GM19328 (cell line): Measurements from ENCODE around the gene NFASC.

Source experiments
- ATAC-seq: cut with Tn5 transposase; IDR thresholded peaks from one replicate; pipeline ENCODE4 v1.9.1; 2021; ENCODE audit warnings: mild to moderate bottlenecking, moderate library complexity; ENCODE audit not compliant: unreplicated experiment

NFASC gene

DNA sequence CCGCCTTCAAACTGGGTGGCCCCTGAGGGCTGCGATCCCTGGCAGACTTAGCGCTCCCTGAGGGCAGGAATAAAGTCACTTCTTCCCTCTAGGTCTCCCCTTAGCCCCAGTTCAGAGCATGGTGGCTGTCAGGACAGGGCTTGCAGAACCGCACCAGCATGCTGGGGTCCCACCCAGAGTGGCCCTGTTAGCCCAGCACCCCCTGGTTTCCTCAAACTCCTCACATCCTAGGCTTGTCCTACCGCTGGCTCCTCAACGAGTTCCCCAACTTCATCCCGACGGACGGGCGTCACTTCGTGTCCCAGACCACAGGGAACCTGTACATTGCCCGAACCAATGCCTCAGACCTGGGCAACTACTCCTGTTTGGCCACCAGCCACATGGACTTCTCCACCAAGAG is 188.2 kb downstream of the NFASC start:
- ATAC-seq, result no peak

- no peak for ATAC-seq
Observed at GRCh38 chr1:205059660-205060059, 189.0 kb downstream of the NFASC start.

DNA sequence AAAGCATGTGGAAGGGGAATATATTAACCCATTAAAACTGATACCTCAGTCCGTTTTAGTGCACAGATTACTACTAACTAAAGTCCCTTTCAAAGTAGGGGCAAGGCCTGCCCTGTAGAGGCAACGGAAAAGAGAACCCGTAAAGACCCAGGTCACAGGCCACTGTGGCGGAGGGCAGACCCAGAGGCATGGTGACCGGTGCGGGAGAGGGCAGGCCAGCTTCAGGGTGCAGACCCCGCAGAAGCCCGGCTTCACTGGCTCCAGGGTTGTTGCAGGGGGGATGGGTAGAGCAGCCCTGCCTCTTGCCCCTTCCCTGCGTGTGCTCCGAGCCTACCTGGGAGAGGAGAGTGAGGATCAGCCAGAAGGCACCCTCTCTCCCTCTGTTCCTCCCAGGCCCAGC is 190.1 kb downstream of the NFASC start:
- ATAC-seq, result no peak

DNA sequence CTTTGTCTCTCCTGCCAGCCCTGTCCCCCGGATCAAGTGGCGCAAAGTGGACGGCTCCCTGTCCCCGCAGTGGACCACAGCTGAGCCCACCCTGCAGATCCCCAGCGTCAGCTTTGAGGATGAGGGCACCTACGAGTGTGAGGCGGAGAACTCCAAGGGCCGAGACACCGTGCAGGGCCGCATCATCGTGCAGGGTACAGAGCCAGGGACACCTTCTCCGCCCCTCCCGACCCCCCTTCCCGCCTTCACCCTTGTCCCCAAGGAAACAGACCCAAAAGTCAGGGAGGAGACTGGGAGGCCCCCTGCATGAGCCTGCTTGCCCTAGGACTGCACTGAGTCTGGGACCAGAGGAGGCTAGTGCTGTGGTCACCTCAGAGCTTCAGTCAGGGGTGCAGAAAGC is 190.6 kb downstream of the NFASC start:
- no peak for ATAC-seq

- no peak for ATAC-seq
Observed at GRCh38 chr1:205061665-205062069, 191.0 kb downstream of the NFASC start.

- ATAC-seq, result no peak
Observed at GRCh38 chr1:205062319-205062718, 191.7 kb downstream of the NFASC start.

DNA sequence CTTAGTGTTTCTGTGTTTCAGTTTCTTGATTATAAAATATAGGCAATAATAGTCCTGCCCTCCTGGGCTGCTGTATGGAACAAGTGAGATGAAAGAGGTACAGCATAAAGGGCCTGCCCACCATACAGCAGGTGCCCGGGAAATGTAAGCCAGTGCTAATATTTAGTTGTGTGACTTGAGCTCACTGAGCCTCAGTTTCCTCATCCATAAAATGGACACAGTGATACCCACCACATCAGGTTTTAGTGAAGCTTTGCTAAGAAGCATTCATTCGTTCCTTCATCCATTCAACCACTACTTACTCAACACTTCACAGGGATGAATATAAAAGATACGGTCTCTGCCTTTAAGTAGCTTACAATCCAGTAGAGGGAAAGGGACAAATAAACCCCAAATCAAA is 192.2 kb downstream of the NFASC start:
- no peak for ATAC-seq

GRCh38 chr1:205064301-205064700 is 193.6 kb downstream of the NFASC start:
- ATAC-seq, result no peak

GRCh38 chr1:205064741-205065316 is 194.2 kb downstream of the NFASC start:
- ATAC-seq, result no peak

DNA sequence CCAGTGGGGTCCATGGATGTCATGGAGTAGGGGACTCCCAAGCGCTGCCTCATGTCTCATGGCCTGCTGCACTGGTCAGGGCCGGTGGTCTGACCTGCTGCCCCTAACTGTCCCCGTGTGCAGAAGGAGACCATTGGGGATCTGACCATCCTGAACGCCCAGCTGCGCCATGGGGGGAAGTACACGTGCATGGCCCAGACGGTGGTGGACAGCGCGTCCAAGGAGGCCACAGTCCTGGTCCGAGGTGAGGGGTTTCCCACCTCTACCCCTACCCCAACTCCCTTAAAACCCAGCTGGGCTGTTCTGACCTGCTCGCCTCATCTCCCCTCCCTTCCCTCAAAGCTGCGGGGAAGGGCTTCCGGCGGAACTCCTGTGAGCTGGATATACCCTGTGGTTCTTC is 195.0 kb downstream of the NFASC start:
- ATAC-seq, result no peak

- no peak for ATAC-seq
Observed at GRCh38 chr1:205066141-205066818, 195.6 kb downstream of the NFASC start.

DNA sequence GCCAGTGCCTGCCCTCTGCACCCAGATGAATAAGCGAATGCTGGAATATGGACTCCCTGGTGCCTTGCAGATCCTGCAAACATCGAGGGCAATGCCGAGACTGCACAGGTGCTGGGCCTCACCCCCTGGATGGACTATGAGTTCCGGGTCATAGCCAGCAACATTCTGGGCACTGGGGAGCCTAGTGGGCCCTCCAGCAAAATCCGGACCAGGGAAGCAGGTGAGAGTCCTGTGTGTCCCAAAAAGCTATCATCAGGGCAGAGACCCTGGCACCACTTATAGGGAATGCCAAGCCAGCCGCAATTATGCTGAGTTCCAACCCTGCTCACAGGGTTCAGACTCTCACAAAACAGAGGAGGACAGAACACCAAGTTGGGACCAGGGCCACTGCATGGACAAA is 196.4 kb downstream of the NFASC start:
- ATAC-seq, result no peak

- ATAC-seq, result no peak
Observed at GRCh38 chr1:205068001-205068400, 197.3 kb downstream of the NFASC start.

DNA sequence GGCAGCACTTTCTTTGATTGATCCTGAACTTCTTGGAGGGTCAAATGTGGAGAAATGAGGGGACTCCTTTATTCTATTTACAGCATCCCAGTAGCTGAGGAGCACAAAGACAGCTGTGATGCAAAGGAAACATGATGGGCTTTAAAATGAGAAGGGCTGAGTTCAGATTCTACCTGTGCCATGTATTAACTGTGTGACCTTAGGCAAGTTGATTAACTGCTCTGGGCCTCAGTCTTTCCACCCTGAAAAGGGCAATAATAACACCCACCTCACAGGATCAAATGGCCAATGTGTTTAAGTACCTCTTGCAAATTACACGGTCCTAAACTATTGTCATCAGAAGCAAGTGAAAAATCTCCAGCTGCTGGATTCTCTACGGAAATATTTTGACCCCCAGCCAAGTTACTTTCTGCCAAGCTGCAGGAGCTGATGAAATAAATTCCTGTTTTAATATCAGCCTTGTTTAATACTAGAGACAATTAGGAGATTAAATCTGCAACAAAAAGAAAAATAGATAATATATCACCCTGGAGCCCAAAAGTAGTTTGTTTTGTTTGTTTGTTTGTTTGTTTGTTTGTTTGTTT is 197.9 kb downstream of the NFASC start:
- ATAC-seq, result no peak

DNA sequence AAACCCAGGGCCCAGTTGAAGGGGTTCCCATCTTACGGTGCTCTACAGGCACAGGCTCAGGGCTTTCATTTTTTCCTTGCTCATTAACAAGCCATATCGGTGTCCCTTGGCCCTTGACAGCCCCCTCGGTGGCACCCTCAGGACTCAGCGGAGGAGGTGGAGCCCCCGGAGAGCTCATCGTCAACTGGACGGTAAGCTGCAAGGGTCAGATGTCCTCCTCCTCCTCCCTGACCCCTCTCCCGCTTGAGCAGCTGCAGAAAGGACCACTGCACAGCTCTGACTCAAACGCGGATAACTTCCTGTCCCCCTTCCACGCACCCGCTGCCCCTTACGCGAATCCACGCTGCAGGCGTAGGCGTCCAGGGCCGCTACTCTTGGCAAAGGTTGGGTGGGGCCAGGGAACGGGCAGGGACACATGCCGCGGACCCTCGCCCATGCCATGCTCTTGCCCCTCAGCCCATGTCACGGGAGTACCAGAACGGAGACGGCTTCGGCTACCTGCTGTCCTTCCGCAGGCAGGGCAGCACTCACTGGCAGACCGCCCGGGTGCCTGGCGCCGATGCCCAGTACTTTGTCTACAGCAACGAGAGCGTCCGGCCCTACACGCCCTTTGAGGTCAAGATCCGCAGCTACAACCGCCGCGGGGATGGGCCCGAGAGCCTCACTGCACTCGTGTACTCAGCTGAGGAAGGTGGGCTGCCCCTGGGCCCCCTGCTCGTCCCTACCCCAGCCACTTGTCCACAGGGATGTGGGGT is 198.9 kb downstream of the NFASC start:
- ATAC-seq, result no peak

DNA sequence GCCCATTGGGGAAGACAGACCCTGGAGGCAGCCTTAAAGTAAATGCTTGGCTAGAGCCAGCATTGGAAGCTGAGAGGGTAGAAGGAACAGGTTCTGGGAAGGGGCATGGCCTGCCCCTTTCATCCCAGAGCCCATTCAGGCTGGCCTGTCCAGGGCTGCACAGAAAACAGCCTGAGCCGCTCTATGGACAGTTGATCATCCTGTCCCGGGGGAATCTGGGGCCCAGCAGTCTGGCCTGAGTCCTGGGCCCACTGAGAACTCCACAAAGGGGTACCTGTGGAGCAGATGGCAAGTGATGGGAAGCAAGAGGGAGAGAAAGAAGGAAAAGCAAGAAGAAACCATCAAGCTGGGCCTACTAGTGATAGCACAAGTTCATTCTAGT is 200.4 kb downstream of the NFASC start:
- ATAC-seq, result no peak

- ATAC-seq, result no peak
Observed at GRCh38 chr1:205071801-205072200, 201.1 kb downstream of the NFASC start.

DNA sequence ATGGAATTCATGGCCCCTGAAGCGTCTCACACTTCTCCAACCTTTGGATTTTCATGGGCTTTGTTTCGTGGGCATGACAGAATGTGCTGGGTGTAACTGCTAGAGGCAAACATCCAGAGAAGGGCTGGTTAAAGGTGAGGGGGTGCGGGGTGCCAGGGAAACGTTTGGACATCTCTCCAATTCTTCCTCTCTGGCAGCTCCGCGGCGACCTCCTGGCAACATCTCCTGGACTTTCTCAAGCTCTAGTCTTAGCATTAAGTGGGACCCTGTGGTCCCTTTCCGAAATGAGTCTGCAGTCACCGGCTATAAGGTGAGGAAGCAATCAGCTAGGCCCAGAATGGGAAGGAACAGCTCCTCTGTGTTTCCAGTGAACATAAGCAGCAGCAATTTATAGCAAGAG is 201.6 kb downstream of the NFASC start:
- ATAC-seq, result no peak
